ENCODE measurements around the gene PRSS8.
"Not testable (repeated sequence)": the region's sequence is repeated elsewhere in the genome, so short reads cannot be mapped to it uniquely, and the experiment has no call there.

The PRSS8 gene

GRCh38 chr16:31143694-31144148 is 8.2 kb upstream of the PRSS8 start:
- no peak for DNase-seq

DNA sequence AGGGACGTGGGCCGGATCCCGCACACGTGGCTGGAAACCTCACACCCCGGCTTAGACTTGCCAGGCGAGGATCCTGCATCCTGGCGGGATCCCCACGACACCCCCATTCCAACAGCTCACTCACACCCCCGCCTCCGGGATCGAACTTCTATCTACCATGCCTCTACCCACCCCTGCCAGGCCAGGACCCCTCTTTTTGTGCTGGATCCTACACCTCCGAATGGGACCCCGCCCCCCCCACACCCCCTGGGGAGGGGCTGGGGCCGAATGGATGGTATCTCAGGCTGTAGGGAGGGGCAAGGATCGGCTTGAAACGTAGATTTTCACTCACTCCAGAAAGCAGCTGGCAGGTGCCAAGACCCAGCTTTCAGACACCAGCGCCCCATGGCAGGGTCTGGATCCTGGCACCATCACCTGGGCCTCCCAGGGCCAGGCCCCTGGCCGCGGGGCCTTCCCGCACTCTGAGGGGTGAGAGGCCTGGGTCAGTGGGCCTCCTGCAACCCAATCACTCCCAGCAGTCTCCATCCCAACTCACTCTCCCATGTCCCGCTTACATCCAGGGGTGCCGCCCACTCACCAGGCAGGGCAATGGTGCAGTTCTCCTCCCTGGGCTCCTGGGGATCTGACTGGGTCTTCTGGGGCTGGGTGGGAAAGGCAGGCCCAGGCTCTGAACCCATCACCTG is 7.6 kb upstream of the PRSS8 start:
- DNase-seq, result no peak

DNA sequence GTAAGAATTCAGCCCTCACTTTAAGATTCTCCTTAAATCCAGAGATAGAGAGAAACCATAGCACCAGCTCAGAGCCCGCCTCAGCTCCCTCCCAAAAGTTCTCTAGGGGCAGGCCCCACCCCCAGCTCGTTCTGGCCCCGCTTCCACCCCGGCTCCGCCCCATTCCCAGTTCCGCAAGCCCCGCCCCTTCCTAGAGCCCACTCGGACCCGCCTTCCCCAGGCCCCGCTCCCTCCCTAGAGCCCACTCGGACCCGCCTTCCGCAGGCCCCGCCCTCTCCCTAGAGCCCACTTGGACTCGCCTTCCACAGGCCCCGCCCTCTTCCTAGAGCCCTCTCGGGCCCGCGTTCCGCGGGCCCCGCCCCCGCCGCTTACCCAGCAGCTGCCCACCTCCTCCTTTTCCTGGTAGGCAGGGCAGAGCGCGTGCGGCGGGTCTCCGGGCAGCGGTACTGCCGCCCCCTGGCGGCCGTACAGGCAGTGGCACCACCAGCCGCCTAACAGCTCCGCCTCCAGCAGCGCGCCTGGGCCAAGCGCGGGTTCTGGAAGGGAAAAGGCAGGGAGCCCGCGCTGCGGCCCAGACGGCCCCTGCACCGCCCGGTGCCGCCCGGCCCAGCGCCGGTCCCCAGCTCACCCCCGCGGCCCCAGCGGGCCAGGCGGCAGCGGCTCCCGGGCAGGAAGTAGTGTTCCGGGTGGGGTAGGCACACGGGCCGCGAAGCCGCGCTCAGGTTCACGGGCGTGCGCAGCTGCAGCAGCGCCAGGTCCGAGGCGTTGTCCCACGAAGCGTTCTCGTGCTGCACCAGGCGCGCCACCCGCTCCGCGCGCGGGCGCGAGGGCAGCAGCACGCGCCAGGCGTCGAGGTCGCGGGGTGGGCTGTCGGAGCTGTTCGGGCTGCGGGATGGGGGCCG is 6.8 kb upstream of the PRSS8 start:
- peak; percentile 99 for DNase-seq

DNA sequence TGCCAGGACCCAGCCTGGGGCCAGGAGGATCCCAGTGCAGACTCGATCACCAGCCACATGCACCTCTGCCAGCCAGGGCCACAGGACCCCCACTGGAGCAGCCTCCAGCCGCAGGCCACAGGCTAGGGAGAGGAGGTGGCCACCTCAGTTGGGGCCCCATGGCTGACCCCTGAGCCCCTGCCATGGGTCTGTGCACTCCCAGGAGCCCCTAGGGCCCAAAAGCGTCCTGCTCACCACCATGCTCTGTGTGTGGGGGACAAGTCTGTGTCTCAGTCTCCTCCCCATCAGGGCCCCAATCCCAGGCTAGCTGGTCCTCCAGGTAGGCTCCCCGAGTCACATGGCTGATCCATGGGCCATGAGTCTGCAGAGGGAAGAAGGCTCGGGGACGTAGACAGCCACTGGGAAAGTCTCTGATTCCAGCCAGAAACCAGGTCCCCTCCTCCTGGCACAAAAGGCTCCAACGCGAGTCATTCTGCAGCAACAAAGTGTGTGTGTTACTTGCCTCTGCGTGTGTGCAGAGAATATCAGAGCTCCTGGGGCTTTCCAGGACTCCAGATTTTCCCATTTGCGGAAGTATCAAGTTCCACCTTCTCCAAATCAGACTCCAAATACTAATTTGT is 6.1 kb upstream of the PRSS8 start:
- no peak for DNase-seq

DNA sequence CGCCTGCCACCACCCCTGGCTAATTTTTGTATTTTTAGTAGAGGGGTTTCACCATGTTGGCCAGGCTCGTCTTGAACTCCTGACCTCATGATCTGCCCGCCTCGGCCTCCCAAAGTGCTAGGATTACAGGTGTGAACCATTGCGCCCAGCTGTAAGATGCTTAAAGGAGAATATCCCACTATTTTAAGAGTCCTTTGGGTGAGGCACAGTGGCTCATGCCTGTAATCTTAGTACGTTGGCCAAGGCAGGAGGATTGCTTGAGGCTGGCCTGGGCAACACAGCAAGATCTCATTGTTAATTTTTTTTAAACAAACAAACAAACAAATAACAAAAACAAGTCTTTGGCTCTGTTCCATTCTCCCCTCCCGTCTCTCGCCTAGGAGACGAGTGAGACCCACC is 5.5 kb upstream of the PRSS8 start:
- DNase-seq, result not testable (repeated sequence)

DNA sequence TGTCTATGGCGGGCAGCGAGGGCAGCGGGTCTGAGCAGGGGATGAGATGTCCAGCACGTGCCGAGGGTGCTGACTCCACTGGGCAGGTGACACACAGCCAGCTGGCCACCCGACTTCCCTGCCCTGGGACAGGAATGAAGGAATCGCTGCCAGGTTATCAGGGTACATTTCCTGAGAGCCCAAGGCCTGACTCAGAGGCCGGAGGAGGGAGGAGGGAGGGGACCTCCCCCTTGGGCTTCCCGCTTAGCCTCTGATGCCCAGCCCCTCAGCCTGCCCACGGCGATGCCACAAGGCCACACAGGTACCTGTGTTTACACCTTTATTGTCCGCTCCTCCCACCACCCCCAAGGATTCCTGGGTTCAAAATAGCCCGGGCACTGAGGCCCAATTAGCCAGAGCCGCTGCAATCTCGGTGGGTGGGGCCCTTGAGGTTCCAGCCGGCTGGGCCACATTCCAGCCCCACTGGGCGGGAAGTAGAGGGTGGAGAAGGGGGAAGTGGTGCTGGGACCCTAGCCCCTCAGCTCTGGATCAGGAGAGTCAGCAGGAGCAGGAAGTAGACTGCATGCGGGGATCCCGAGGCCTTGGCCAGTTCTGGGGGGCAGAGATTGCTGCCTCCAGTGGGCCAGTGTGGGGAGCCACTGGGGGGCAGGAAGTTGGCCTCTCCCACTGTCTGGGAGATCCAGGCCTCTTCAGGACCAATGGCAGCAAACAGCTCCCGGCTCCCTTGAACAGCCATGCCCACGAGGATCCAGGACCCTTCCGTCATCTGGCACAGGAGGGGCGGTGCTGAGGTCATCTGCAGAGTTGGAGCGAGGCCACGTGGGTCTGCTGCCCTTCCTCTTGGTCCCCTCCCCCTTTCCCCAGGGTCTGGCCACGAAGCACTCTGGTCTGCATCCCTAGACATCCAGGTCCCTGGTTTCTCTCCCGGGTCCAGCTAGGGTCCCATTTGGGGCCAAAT is 3.4 kb upstream of the PRSS8 start:
- no peak for DNase-seq

GRCh38 chr16:31136822-31137499 is 1.4 kb upstream of the PRSS8 start:
- not testable (repeated sequence) for DNase-seq

DNA sequence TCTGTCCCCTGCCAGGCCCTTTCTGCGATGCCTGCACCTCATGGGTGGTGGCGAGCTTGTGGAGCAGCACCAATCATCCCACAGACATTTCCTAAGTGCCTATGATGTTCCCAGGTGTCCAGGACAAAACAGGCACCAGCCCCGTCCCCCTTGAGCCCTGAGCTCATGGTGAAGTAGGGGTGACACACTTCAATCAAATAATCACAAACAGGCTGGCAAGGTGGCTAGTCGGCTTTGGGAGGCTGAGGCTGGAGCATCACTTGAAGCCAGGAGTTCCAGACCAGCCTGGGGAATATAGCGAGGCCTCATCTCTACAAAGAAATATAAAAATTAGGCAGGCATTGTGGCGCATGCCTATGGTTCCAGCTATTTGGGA is 748 bp upstream of the PRSS8 start:
- no peak for DNase-seq

DNA sequence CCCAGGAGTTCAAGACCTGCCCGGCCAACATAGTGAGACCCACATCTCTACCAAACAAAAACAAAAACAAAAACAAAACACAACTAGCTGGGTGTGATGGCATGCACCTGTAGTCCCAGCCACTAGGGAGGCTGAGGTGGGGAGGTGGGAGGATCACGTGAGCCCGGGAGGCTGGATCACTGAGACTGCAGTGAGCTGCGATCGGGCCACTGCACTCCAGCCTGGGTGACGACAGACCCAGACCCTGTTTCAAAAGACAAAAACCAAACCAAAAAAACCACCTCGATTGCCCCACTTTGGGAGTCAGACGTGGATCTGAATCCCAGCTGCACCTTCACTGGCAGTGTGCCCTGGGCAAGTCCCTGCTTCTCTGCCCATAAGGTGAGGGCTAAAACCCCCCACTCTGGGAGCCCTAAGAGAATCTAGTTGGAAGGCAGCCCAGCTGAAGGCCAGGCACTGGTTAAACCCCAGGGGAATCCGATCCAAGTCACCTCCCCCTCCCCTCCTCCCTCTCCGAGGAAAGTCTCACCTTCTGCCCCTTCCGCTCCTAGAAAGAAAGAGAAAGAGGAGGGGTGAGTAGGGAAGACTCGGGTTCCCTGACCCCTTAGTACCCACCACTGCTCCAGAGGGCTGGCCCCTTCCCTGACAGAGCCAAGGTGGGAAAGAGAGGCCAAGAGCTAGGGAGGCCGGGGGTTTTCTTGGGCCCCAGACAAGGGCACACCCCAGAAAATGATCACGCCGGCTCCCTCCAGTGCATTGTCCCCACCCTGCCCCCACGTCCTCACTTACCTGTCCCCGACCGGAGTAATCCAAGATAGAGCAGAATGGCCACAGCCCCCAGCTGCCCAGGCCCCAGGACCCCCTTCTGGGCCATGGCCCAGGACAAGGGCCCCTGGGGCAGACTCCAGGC is 647 bp downstream of the PRSS8 start:
- no peak for DNase-seq

DNA sequence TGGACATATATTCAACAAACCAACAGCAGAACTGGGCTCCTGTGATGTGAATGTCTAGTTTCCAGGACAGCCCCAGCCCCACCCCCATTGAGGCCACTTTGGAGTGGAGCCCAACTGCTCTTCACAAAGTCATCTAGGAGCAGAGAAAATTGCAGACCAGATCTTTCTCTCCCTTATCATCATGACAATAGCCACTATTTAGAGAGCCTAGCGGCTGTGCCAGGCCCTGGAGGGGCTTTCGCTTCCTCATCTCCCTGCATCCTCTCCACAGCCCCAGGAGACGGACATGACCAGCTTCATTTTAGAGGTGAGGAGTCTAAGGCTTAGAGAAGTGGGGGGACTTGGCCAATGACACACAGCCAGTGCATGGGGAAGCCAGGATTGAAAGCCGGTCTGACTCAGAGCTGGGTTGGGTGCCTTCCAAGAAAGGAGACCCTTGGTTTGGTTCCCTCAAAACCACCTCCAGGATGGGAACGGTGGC is 1.4 kb downstream of the PRSS8 start:
- peak; percentile 39 for DNase-seq

GRCh38 chr16:31133046-31133501 is 2.5 kb downstream of the PRSS8 start:
- no peak for DNase-seq

DNA sequence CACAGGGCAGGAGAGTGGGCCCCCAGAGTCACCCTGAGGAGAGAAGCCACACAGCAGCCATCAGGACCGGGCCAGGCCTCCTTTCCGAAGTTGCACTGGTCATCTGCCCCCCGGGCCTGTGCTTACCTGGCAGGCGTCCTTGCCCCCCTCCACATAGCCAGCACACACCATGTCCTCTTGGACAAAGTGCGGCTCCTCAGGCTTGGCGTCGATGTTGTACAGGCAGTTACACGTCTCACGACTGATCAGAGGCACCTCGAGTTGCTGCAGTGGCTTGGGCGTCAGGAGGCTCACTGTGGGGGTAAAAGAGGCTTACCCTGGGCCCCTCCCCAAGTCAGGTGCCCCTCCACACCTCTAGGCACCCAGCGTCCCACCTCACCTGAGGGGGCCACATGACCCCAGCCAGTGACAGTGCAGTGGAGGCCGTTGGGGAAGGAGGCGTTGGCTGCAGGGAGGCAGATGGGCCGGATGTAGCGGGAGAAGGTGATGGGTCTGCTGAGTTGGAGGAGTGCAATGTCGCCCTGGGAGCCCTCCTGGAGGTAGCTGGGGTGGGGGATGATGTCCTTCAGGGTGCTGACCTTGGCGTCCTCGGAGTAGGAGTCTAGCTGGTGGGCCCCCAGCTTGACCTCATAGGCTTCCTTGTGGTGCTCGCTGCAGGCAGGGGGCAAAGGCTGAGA is 3.1 kb downstream of the PRSS8 start:
- DNase-seq, result no peak

- no peak for DNase-seq
These were observed 3.7 kb downstream of the PRSS8 start for GRCh38 chr16:31131841-31132271.

DNA sequence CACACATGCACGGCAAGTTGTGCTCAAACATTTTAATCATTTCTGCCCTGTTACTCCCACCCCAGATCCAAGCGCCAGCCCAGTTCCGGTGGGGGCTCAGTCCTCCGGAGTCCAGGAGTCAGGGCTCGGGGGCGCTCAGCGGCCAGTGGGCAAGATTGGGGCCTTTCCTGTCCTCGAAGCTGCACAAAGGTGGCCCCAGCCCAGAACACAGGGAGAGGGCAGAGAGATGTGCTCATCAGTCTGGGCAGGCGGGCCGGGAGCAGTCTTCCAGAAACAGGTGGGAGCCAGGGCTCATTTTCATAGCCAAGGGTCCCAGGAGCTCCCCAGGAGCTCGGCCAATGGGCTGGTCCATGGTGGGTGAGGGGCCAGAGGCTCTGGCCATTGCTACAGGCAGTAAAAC is 4.1 kb downstream of the PRSS8 start:
- DNase-seq, result no peak

DNA sequence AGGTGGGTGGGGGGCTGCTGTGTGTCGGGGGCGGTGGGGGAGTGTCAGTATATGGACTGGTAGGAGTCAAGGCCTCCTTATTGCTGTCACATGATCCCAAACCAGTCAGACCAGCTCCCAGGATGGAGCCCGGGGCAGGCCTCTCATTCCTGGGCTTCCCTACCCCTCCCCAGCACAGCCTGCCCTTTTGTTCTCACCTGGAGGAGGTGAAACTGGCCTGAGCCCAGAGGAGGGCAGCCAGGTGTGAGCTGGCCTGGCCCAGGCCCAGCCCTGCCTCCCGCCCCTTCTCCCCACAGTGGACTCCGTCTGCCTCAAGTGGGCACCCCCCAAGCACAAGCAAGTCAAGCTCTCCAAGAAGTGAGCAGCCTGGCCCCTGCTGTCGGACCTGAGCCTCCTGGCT is 4.6 kb downstream of the PRSS8 start:
- DNase-seq, result no peak

DNA sequence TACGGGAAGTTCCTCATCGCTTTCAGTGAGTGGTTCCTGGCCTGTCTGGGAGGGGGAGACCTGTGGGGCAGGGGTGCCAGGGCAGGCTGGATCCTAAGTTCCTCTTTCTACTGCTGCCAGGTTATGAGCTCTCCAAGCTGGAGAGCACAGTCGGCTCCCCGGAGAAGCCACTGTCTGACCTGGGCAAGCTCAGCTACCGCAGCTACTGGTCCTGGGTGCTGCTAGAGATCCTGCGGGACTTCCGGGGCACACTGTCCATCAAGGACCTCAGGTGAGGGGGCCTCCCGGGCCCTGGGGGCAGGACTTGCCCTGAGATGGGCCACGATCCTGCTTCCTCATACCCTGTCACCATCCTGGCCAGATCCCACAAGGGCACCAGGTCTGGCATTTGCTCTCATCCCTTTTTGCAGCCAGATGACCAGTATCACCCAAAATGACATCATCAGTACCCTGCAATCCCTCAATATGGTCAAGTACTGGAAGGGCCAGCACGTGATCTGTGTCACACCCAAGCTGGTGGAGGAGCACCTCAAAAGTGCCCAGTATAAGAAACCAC is 5.1 kb downstream of the PRSS8 start:
- DNase-seq, result peak; percentile 73

DNA sequence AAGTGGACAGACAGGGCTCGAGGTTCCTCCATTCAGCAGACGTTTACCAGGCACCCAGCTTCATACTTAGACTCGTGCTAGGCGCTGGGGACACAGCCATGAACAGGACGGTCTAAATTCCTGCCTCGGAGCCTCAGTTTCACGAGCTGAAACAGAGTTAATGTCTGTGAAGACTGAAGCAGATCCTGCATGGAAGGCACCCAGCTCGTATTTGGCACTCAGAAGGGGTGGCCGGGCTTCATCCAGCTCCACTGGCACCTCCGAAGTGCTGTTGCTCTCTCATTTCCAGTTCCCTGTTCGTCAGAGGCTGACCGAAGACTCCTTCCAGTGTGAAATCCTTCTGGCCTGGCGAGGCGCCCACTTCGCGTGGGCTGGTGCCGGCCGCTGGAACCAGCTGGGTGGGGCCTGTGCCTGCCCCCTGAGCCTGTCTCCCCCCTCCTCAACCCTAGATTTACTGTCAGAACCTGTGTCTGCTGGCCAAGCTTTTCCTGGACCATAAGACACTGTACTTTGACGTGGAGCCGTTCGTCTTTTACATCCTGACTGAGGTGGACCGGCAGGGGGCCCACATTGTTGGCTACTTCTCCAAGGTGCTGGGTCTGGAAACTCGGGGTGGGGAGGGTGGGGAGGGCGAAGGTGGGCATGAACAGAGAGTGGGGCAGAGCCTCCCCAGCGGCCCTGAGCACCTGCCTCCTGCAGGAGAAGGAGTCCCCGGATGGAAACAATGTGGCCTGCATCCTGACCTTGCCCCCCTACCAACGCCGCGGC is 5.8 kb downstream of the PRSS8 start:
- peak; percentile 84 for DNase-seq

GRCh38 chr16:31128711-31129567 is 6.6 kb downstream of the PRSS8 start:
- peak; percentile 88 for DNase-seq

All from suppressor macrophage treated with lipopolysaccharide for 4 hours (primary cell).